Tibial nerve (tissue), 4 donors: ENCODE results near the gene MGAT1.

Source experiments
- EP300 ChIP-seq, 2 donors: sonication (generic); formaldehyde crosslinking; IDR thresholded peaks; one replicate each; pipeline ENCODE4 v1.6.1; 2017; ENCODE audit warnings: antibody characterized with exemption in 2 of 2, mild to moderate bottlenecking in 1 of 2
- POLR2A ChIP-seq, 2 donors: fragments of 450-650 bp; IDR thresholded peaks; one replicate each; pipeline ENCODE4 v1.6.1; 2017; ENCODE audit warnings: antibody characterized with exemption in 2 of 2, mild to moderate bottlenecking in 2 of 2, moderate library complexity in 2 of 2
- TF ChIP-seq, protein P1 (sequence below), 5 experiments: fragments of 200-600 bp in 3 of 5; fragments of 450-650 bp in 2 of 5; sonication (generic) in 3 of 5; IDR thresholded peaks; one replicate each; pipeline ENCODE4 v1.5.1; 2016 to 2019; ENCODE audit warnings: antibody characterized with exemption in 5 of 5, mild to moderate bottlenecking in 3 of 5, moderate library complexity in 2 of 5

DNA sequence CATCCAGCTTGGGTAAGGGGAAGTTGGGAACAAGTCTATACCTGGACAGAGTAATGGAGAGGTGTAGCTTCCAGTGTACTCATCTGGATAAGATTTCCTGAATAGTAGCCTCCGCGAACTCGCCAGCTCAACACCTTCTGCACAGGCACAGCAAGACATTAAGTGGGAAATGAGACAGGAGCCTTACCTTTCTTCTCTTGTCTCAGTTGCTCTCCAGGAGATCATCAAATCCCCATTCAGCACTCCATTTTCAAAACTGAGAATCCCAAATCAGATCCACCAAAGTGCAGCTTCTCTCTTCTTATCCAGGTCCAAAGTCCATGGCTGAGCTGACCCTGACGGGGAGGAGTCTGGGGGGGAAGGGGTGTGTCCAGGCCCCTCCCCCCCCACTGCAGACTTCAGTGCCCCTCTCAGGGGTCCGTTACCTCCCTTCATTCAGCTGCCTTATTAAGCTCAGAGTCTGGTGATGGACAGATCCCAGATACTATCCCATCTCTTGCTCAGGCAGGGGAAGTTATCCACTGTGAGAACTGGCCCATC lies 5.9 kb upstream of the MGAT1 start:
- TF ChIP-seq, protein P1, sequence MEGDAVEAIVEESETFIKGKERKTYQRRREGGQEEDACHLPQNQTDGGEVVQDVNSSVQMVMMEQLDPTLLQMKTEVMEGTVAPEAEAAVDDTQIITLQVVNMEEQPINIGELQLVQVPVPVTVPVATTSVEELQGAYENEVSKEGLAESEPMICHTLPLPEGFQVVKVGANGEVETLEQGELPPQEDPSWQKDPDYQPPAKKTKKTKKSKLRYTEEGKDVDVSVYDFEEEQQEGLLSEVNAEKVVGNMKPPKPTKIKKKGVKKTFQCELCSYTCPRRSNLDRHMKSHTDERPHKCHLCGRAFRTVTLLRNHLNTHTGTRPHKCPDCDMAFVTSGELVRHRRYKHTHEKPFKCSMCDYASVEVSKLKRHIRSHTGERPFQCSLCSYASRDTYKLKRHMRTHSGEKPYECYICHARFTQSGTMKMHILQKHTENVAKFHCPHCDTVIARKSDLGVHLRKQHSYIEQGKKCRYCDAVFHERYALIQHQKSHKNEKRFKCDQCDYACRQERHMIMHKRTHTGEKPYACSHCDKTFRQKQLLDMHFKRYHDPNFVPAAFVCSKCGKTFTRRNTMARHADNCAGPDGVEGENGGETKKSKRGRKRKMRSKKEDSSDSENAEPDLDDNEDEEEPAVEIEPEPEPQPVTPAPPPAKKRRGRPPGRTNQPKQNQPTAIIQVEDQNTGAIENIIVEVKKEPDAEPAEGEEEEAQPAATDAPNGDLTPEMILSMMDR (IDR thresholded peaks at IDR 0.05) = no peak
- no peak for TF ChIP-seq POLR2A (IDR thresholded peaks at IDR 0.05)
- no peak for TF ChIP-seq EP300 (IDR thresholded peaks at IDR 0.05)
